WI38 (cell line): ENCODE measurements around the gene WNT3.

Experiments
- H3K4me3 ChIP-seq: 2 replicates; pipeline ENCODE4 v1.5.1; 2011; ENCODE audit warnings: low read depth, mild to moderate bottlenecking, control low read depth, low read length
- CTCF ChIP-seq: IDR thresholded peaks from 2 replicates; pipeline ENCODE4 v1.5.1; 2012; ENCODE audit warnings: low read depth, mild to moderate bottlenecking, control low read depth, low read length

WNT3 gene

GRCh38 chr17:46823657-46824056 is 5.2 kb upstream of the WNT3 start:
- no peak overlapping the region for H3K4me3 ChIP-seq
- TF ChIP-seq CTCF: no peak

GRCh38 chr17:46822388-46822921 is 4.0 kb upstream of the WNT3 start:
- TF ChIP-seq CTCF: peak; percentile 56
- H3K4me3 ChIP-seq: no peak overlapping the region

- TF ChIP-seq CTCF: no peak
- no peak overlapping the region for H3K4me3 ChIP-seq
These were observed 3.2 kb upstream of the WNT3 start for GRCh38 chr17:46821482-46822387.

GRCh38 chr17:46820592-46821450 is 2.3 kb upstream of the WNT3 start:
- TF ChIP-seq CTCF: no peak
- H3K4me3 ChIP-seq: no peak overlapping the region

- no peak overlapping the region for H3K4me3 ChIP-seq
- TF ChIP-seq CTCF: no peak
These were observed 1.4 kb upstream of the WNT3 start for GRCh38 chr17:46819906-46820351.

- H3K4me3 ChIP-seq: no peak overlapping the region
- TF ChIP-seq CTCF: no peak
These were observed 702 bp upstream of the WNT3 start for GRCh38 chr17:46818929-46819859.
